GM18498 (cell line): ENCODE measurements around the gene LNX1.
"Not testable (repeated sequence)": the region's sequence is repeated elsewhere in the genome, so short reads cannot be mapped to it uniquely, and the experiment has no call there.

Source experiments
- ATAC-seq: cut with Tn5 transposase; IDR thresholded peaks from one replicate; pipeline ENCODE4 v1.9.1; 2021; ENCODE audit warnings: mild to moderate bottlenecking, moderate library complexity; ENCODE audit not compliant: unreplicated experiment

Gene LNX1

GRCh38 chr4:53476232-53477037 lies 114.9 kb downstream of the LNX1 start:
- no peak for ATAC-seq

GRCh38 chr4:53466576-53466975 lies 124.7 kb downstream of the LNX1 start:
- not testable (repeated sequence) for ATAC-seq

DNA sequence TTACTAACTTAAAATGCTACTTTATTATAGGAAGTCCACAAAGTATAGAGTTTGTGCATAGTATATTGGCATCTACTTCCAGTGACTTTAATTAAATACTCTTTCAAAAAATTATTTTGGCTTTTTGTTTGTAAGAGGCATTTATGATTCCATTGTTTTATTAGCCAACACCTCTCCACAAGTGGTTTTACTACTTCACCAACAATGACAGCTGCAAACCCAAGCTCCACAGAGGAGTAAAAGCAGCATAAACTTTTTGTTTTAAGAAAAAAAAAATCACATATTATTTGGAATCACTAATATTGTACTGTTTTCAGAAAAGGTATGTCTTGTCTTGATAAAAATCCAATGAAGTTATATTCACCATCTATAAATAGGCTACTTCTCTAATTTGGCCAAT lies 125.4 kb downstream of the LNX1 start:
- no peak for ATAC-seq

GRCh38 chr4:53465281-53465680 lies 126.0 kb downstream of the LNX1 start:
- ATAC-seq: no peak

DNA sequence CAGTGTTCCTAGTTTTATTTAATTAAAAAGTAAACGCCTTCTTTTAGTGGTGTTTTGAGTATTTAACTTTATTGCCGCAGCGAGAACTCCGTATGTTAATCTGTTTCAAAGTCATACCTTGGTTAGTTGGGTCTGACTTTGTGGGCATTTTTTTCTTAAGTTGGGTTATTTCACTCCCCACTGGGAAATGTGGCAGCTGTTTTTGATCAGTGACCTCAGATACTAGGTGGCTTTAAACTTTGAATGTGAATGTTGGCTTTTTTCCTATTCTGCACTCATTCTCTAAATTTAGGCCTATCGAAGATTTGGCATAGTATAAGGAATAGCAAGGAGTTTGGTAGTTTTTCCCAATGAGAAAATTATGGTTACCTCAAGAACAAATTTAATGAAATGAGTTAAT lies 127.9 kb downstream of the LNX1 start:
- ATAC-seq: no peak

GRCh38 chr4:53461244-53461643 lies 130.0 kb downstream of the LNX1 start:
- no peak for ATAC-seq

- ATAC-seq: no peak
Observed at GRCh38 chr4:53459548-53459947, 131.7 kb downstream of the LNX1 start.

- ATAC-seq: no peak
Observed at GRCh38 chr4:53456178-53456577, 135.1 kb downstream of the LNX1 start.

DNA sequence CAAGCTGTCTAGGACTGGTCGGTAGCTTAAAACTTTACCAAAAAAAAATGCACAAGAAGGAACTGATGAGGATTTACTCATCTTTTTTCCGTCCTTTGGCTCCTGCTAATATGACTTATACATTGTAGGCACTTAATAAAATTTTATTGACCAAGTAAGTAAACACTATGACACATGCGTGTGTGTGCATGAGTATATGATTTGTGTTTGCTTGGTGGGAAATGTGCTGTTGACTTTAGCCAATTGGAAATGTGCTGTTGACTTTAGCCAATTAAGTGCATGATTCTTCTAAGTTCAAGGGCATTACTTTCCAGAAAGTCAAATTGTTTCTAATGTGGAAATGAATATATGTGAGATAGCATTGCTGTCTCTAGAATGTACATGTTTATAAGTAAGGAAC lies 135.5 kb downstream of the LNX1 start:
- no peak for ATAC-seq

DNA sequence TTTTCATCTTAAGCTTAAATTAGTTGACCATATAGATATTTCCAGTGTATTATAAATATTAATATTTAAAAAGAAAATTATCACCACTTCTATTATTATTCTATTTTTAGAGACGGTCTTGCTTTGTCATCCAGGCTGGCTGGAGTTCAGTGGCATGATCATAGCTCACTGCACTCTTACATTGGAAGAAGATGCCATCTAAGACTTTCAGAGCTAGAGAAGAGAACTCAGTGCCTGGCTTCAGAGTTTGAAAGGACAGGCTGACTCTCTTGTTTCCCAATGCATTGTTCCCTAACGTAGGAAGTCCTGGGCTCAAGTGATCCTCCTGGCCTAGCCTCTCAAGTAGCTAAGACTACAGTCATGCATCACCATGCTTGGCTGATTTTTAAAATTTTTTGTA lies 137.9 kb downstream of the LNX1 start:
- ATAC-seq: no peak

- no peak for ATAC-seq
Observed at GRCh38 chr4:53450773-53451172, 140.5 kb downstream of the LNX1 start.

GRCh38 chr4:53444954-53445353 lies 146.3 kb downstream of the LNX1 start:
- no peak for ATAC-seq

GRCh38 chr4:53441564-53441963 lies 149.7 kb downstream of the LNX1 start:
- ATAC-seq: no peak

DNA sequence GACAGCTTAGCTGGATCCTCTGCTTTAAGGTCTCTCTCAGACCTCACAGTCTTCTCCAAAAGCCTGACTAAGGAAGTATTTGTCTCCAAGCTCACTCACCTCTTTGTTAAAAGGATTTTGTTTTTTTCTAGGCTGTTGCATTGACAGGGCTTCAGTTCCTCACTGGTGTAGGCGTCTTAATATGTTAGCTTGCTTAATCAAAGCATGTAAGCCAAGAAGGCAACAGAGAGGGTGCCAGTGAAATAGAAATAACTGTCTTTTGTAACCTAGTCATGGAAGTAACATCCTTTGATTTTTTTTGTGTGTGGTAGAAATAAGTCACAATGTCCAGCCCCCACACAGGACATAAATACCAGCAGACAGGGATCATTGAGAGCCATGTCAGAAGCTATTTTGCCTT lies 155.0 kb downstream of the LNX1 start:
- no peak for ATAC-seq

DNA sequence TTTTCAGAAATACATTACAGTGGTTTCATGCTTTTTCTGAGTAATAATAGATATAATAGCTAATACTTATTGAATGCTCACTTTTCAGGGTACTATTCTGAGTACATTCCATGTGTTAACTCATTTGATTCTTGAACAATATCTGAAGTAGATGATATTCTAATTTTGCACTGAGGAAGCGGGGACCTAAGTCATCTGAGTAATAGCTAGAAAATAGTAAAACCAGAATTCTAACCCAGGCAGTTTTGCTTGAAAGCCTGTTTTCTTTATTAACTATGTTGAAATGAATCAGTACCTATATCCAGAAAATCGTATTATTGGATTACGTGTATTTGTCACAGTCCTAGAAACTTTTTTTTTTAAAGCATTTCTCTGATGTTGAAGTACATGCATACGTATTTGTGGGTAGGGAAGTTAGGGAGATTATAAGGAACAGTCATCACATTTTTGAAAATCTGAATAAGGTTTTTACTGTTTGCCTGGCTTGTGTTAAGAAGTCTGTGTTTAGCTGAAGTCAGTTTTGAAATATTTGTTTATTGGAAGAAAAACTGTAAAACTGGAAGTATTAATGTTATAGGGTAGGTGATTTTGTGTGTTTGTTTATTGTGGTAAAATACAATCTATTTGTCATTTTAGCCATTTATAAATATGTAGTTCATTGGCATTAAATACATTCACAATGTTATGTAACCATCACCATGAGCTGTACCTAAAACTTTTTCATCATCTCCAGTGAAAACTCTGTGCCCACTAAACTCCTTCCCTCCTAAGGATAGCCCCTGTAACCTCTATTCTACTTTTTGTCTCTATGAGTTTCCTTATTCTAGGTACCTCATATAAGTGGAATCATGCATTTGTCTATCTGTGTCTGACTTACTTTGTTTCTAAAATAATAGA lies 158.5 kb downstream of the LNX1 start:
- no peak for ATAC-seq

DNA sequence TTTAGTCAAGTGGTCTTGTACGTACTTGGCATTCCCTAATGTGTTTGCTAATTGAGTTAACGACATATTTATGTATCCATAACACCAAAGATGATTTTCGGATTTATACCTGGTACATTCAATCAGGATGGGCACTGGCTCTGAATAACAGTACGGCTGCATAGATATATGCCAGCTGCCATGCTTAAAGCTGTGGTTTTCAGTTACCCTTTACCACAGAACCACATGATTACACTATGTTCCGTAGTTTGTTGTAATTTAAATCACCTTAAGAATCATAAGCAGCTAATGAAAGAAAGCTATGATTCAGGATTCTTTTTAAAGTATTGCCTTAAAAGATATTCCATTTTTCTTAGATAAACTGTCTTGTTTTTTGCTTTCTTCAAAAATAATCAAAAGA lies 160.2 kb downstream of the LNX1 start:
- ATAC-seq: peak; percentile 43

- ATAC-seq: no peak
Observed at GRCh38 chr4:53427366-53427765, 163.9 kb downstream of the LNX1 start.

DNA sequence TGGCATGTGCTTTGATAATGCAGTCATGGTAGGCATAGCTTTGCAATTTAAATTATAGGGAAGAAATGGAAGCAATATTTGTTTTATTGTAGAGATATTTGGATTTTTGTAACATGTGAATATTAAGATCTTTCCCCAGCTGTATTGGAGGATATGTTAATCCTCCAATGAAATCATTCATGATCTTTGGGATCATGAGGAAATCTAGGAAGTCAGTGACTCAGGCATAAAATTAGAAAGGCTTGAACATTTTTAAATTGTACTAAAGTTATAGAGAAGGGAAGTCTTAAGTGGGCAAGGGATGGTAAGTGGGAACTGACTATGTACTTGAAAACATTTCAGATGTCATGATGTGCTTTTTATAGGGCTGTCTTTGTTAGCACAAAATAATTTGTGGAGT lies 167.0 kb downstream of the LNX1 start:
- no peak for ATAC-seq

DNA sequence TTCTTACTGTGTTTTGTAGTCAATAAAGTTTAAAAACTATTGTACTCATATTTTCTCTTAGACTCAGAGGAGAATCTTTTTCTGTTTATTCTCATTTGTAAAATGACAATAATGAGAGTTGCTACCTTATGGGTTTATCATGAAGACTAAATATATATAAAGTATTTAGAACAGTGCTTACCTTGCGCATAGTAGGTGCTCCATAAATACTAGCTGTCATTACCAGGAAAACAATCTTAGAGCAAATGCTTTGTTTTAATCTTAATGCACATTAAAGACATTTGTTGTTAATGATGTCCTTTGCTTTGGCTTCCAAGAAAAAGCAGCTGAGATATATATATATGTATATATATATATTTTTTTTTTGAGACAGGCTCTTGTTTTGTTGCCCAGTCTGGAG lies 168.9 kb downstream of the LNX1 start:
- ATAC-seq: no peak

- ATAC-seq: no peak
Observed at GRCh38 chr4:53421791-53422190, 169.5 kb downstream of the LNX1 start.

DNA sequence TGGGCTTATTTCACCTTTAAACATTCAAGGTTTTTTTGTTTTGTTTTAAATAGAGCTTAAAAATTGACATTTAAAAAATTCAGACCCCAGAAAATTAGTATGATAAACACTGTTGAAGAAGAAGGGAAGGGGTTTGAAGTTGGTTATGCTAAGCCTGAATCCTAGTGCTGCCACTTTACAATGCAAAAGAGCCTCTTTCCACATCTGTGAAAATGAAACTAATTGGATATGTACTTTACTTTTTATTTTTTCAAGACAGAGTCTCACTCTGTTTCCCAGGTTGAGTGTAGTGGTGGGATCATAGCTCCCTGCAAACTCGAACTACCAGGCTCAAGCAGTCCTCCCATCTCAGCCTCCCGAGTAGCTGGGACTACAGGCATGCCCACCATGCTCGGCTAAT lies 172.1 kb downstream of the LNX1 start:
- ATAC-seq: no peak

- ATAC-seq: not testable (repeated sequence)
Observed at GRCh38 chr4:53409479-53409878, 181.8 kb downstream of the LNX1 start.
